Hematopoietic multipotent progenitor cell treated with erythropoietin and hydrocortisone succinate and interleukin-3 and kit ligand, for 15 days (in vitro differentiated cells): Measurements from ENCODE around the gene TMTC2.
"Not testable (repeated sequence)": the region's sequence is repeated elsewhere in the genome, so short reads cannot be mapped to it uniquely, and the experiment has no call there.

Experiments used
- DNase-seq: peaks from one replicate; pipeline ENCODE4 v3.0.0-alpha.2; 2015; ENCODE audit warnings: low spot score

Gene TMTC2

GRCh38 chr12:83084516-83085234 is 398.0 kb downstream of the TMTC2 start:
- DNase-seq, result no peak

- DNase-seq, result no peak
Measured at GRCh38 chr12:83086023-83086422, 399.3 kb downstream of the TMTC2 start.

- DNase-seq, result no peak
Measured at GRCh38 chr12:83089575-83089974, 402.9 kb downstream of the TMTC2 start.

GRCh38 chr12:83092129-83092528 is 405.4 kb downstream of the TMTC2 start:
- no peak for DNase-seq

GRCh38 chr12:83092606-83093005 is 405.9 kb downstream of the TMTC2 start:
- DNase-seq, result no peak

GRCh38 chr12:83093426-83093825 is 406.7 kb downstream of the TMTC2 start:
- DNase-seq, result no peak

- no peak for DNase-seq
Measured at GRCh38 chr12:83097643-83098342, 411.1 kb downstream of the TMTC2 start.

GRCh38 chr12:83099436-83099835 is 412.7 kb downstream of the TMTC2 start:
- DNase-seq, result no peak

GRCh38 chr12:83102499-83102898 is 415.8 kb downstream of the TMTC2 start:
- no peak for DNase-seq

GRCh38 chr12:83106873-83107272 is 420.2 kb downstream of the TMTC2 start:
- DNase-seq, result no peak

GRCh38 chr12:83110424-83110823 is 423.7 kb downstream of the TMTC2 start:
- DNase-seq, result no peak

GRCh38 chr12:83113945-83114344 is 427.2 kb downstream of the TMTC2 start:
- DNase-seq, result no peak

- DNase-seq, result no peak
Measured at GRCh38 chr12:83114966-83115365, 428.3 kb downstream of the TMTC2 start.

- DNase-seq, result not testable (repeated sequence)
Measured at GRCh38 chr12:83117926-83118325, 431.2 kb downstream of the TMTC2 start.

GRCh38 chr12:83121897-83122622 is 435.4 kb downstream of the TMTC2 start:
- DNase-seq, result no peak

GRCh38 chr12:83122623-83122934 is 435.9 kb downstream of the TMTC2 start:
- no peak for DNase-seq

- DNase-seq, result no peak
Measured at GRCh38 chr12:83123039-83123438, 436.3 kb downstream of the TMTC2 start.

- DNase-seq, result no peak
Measured at GRCh38 chr12:83128540-83128939, 441.8 kb downstream of the TMTC2 start.

- DNase-seq, result no peak
Measured at GRCh38 chr12:83130178-83130577, 443.5 kb downstream of the TMTC2 start.

- no peak for DNase-seq
Measured at GRCh38 chr12:83132360-83132759, 445.7 kb downstream of the TMTC2 start.

GRCh38 chr12:83136411-83136810 is 449.7 kb downstream of the TMTC2 start:
- no peak for DNase-seq

- no peak for DNase-seq
Measured at GRCh38 chr12:83140135-83140534, 453.4 kb downstream of the TMTC2 start.

GRCh38 chr12:83141460-83141994 is 454.8 kb downstream of the TMTC2 start:
- DNase-seq, result no peak
